PC-3 (cell line): ENCODE data around the gene TSPAN9. TPM values are rescaled to one million over a fixed set of nuclear protein-coding genes. Genes with fewer than 3 reads are reported as not detected.

Experiments
- ATAC-seq: fragments of 200-7000 bp; cut with Tn5 transposase; 2 replicates; pipeline ENCODE4 v1.9.1; 2020; ENCODE audit warnings: mild to moderate bottlenecking, moderate library complexity
- BruUV-seq: library from RNA; stranded (reverse); fragments of 400-500 nt; replicated peaks from 2 replicates; lab custom pipeline; 2021; lab: Mats Ljungman, UMichigan
- CTCF ChIA-PET: fragments of 300-600 bp; sonication (Branson Sonifier 250); formaldehyde crosslinking; loops from one replicate; lab custom pipeline; 2022; ENCODE audit warnings: antibody characterized with exemption; lab: Charles Lee
- POLR2A ChIA-PET: fragments of 300-600 bp; sonication (Branson Sonifier 250); formaldehyde crosslinking; loops from one replicate; lab custom pipeline; 2022; ENCODE audit warnings: antibody characterized with exemption; ENCODE audit not compliant: unreplicated experiment; lab: Charles Lee
- DNase-seq: peaks from one replicate; pipeline ENCODE4 v3.0.0-alpha.2; 2015
- H2AFZ ChIP-seq: fragments of 300-600 bp; sonication (generic); 2 replicates; pipeline ENCODE4 v1.6.0; 2016; ENCODE audit warnings: antibody characterized with exemption, low read length
- H3F3A ChIP-seq: fragments of 300-600 bp; sonication (generic); one replicate; pipeline ENCODE4 v1.6.0; 2017; ENCODE audit warnings: antibody characterized with exemption, low read length, control low read depth, mild to moderate bottlenecking; ENCODE audit not compliant: unreplicated experiment
- H3K27ac ChIP-seq: fragments of 300-600 bp; sonication (generic); 2 replicates; pipeline ENCODE4 v1.5.1; 2016; ENCODE audit warnings: mild to moderate bottlenecking, low read length
- H3K27me3 ChIP-seq: fragments of 300-600 bp; sonication (generic); 2 replicates; pipeline ENCODE4 v1.6.1; 2016; ENCODE audit warnings: low read length, mixed read lengths
- H3K36me3 ChIP-seq: fragments of 300-600 bp; sonication (generic); 2 replicates; pipeline ENCODE4 v1.6.1; 2016; ENCODE audit warnings: low read depth, mixed run types, low read length, mixed read lengths
- H3K4me1 ChIP-seq: fragments of 300-600 bp; sonication (generic); 2 replicates; pipeline ENCODE4 v1.5.1; 2016; ENCODE audit warnings: low read length; ENCODE audit not compliant: insufficient read depth
- H3K4me2 ChIP-seq: fragments of 300-600 bp; sonication (generic); 2 replicates; pipeline ENCODE4 v1.6.0; 2016; ENCODE audit warnings: low read length
- H3K4me3 ChIP-seq: fragments of 300-600 bp; sonication (generic); 2 replicates; pipeline ENCODE4 v1.5.1; 2016; ENCODE audit warnings: mild to moderate bottlenecking, low read length, mixed read lengths
- H3K79me2 ChIP-seq: fragments of 300-600 bp; sonication (generic); 2 replicates; pipeline ENCODE4 v1.6.1; 2017; ENCODE audit warnings: low read length, mixed read lengths
- H3K9ac ChIP-seq: fragments of 300-600 bp; sonication (generic); 2 replicates; pipeline ENCODE4 v1.6.0; 2016; ENCODE audit warnings: mild to moderate bottlenecking, low read length
- H3K9me2 ChIP-seq: fragments of 300-600 bp; sonication (generic); replicated peaks from 2 replicates; pipeline ENCODE4 v1.6.1; 2016; ENCODE audit warnings: mixed run types, low read length, mixed read lengths
- H3K9me3 ChIP-seq: fragments of 300-600 bp; sonication (generic); 2 replicates; pipeline ENCODE4 v1.6.1; 2016; ENCODE audit warnings: low read length, mixed read lengths
- H4K20me1 ChIP-seq: fragments of 300-600 bp; sonication (generic); 2 replicates; pipeline ENCODE4 v1.6.1; 2016; ENCODE audit warnings: low read length, mixed read lengths
- CTCF ChIP-seq: fragments of 300-600 bp; sonication (generic); conservative IDR thresholded peaks from 2 replicates; pipeline ENCODE4 v1.5.1; 2017; ENCODE audit warnings: antibody characterized with exemption, low read depth, mild to moderate bottlenecking, low read length
- EZH2 ChIP-seq: fragments of 300-600 bp; sonication (generic); IDR thresholded peaks from one replicate; pipeline ENCODE4 v1.6.1; 2017; ENCODE audit warnings: antibody characterized with exemption, mild to moderate bottlenecking, low read length; ENCODE audit not compliant: unreplicated experiment
- EZH2phosphoT487 ChIP-seq: fragments of 300-600 bp; sonication (generic); IDR thresholded peaks from 2 replicates; pipeline ENCODE4 v1.6.1; 2018; ENCODE audit warnings: mild to moderate bottlenecking, antibody characterized with exemption, low read length, borderline replicate concordance
- intact Hi-C: fragments of 100-400 bp; cut with micrococcal nuclease; formaldehyde crosslinking; loops from 2 replicates; pipeline ENCODE4 v1.9.0; 2023
- total RNA-seq: library from RNA; depleted of rRNA; stranded (reverse); fragments of >200 nt; gene quantifications from 2 replicates; pipeline ENCODE4 v1.2.3, GENCODE V29; 2014

The TSPAN9 gene
- total RNA-seq, 1 experiment from 2014 or later, result 6.2 TPM

GRCh38 chr12:3182426-3182825 lies 105.2 kb downstream of the TSPAN9 start:
- Histone ChIP-seq H3K79me2 (no peaks in the 10 kb centered on the region), H3K9me2 (no peaks in the 10 kb centered on the region), H3K4me2 (no peak overlapping the region), H2AFZ (no peak overlapping the region), H3K9me3 (no peaks in the 10 kb centered on the region), H3K9ac (no peak overlapping the region), H3K4me3 (no peak overlapping the region), H4K20me1 (no peaks in the 10 kb centered on the region), H3K4me1 (no peaks in the 10 kb centered on the region), H3F3A (no peaks in the 10 kb centered on the region), H3K27ac (no peak overlapping the region), H3K27me3 (no peaks in the 10 kb centered on the region), H3K36me3 (no peaks in the 10 kb centered on the region)
- no peak for TF ChIP-seq CTCF
- no peak for TF ChIP-seq EZH2phosphoT487
- no peak for TF ChIP-seq EZH2
- ChIA-PET CTCF (interaction anchor here (0.7 kb wide), 1 partner anchor 92 kb away, joined by 4 read pairs; no protein-coding TSS in a partner anchor), POLR2A (no interaction called here)
- no TSS peak for BruUV-seq
- intact Hi-C loops, result no loop called here
- no peak for DNase-seq
- no peak for ATAC-seq

- Histone ChIP-seq H2AFZ (no peak overlapping the region), H3K4me1 (0 out of 2 replicates have a peak, but pooled peaks cover 5% of the 10 kb centered on the region), H3K9me3 (no peaks in the 10 kb centered on the region), H3K9me2 (no peaks in the 10 kb centered on the region), H3K4me2 (no peak overlapping the region), H3K79me2 (no peaks in the 10 kb centered on the region), H4K20me1 (no peaks in the 10 kb centered on the region), H3K27me3 (no peaks in the 10 kb centered on the region), H3K4me3 (no peak overlapping the region), H3K36me3 (no peaks in the 10 kb centered on the region), H3K9ac (no peak overlapping the region), H3K27ac (no peak overlapping the region), H3F3A (no peaks in the 10 kb centered on the region)
- ATAC-seq, result no peak
- intact Hi-C loops, result no loop called here
- BruUV-seq, result no TSS peak
- TF ChIP-seq EZH2 (no peak), CTCF (no peak)
- POLR2A ChIA-PET, result no interaction called here
- CTCF ChIA-PET, result no interaction called here
- no peak for DNase-seq
Measured at GRCh38 chr12:3184485-3184884, 107.3 kb downstream of the TSPAN9 start.

- Histone ChIP-seq H3K9me2 (no peaks in the 10 kb centered on the region), H3F3A (no peaks in the 10 kb centered on the region), H3K4me1 (0 out of 2 replicates have a peak, but pooled peaks cover 5% of the 10 kb centered on the region), H4K20me1 (no peaks in the 10 kb centered on the region), H3K27me3 (no peaks in the 10 kb centered on the region), H3K9me3 (no peaks in the 10 kb centered on the region), H3K4me2 (no peak overlapping the region), H3K4me3 (no peak overlapping the region), H3K36me3 (no peaks in the 10 kb centered on the region), H3K79me2 (no peaks in the 10 kb centered on the region), H3K9ac (no peak overlapping the region), H2AFZ (no peak overlapping the region), H3K27ac (no peak overlapping the region)
- intact Hi-C loops, result no loop called here
- BruUV-seq, result no TSS peak
- no peak for TF ChIP-seq CTCF
- no peak for TF ChIP-seq EZH2
- TF ChIP-seq EZH2phosphoT487, result no peak
- no peak for DNase-seq
- no peak for ATAC-seq
- ChIA-PET CTCF (no interaction called here), POLR2A (no interaction called here)
Measured at GRCh38 chr12:3185260-3185870, 108.2 kb downstream of the TSPAN9 start.
